ENCODE measurements around the gene RSRC1.

RSRC1 gene

GRCh38 chr3:158273656-158274055, 163.8 kb downstream of the RSRC1 start:
- no peak overlapping the region for H3K27ac ChIP-seq (ENCODE audit: low read depth, low read length)
- no peak overlapping the region for H3K9ac ChIP-seq (ENCODE audit: low read length)
- H2BK120ac ChIP-seq (ENCODE audit: insufficient read depth, low read length, poor library complexity): no peak overlapping the region
- WGBS (ENCODE audit: extremely low coverage, insufficient coverage, insufficient read length): no CpG with 5 or more reads among the region's 1 CpG
- no peak overlapping the region for H2BK5ac ChIP-seq (ENCODE audit: low read depth, low read length, poor library complexity)
- H3K9me3 ChIP-seq (ENCODE audit: insufficient read depth, low read depth, low read length): no peaks in the 10 kb centered on the region
- H3K79me1 ChIP-seq (ENCODE audit: low read length): no peaks in the 10 kb centered on the region
- no peaks in the 10 kb centered on the region for H3K27me3 ChIP-seq (ENCODE audit: insufficient read depth, low read length)
- H3K36me3 ChIP-seq (ENCODE audit: control insufficient read depth in 1 of 2, insufficient read depth in 2 of 2, low read length in 2 of 2): no peaks in the 10 kb centered on the region
- no peaks in the 10 kb centered on the region for H3K79me2 ChIP-seq (ENCODE audit: control insufficient read depth, insufficient read depth, low read length, poor library complexity)
- H3K4me2 ChIP-seq (ENCODE audit: low read length): no peak overlapping the region
- H2AFZ ChIP-seq (ENCODE audit: insufficient read depth, low read length, poor library complexity): no peak overlapping the region
- H2AK5ac ChIP-seq (ENCODE audit: low read length): no peak overlapping the region
- no peak overlapping the region for H4K91ac ChIP-seq (ENCODE audit: low read depth, low read length)
- peak; percentile 1 to 77 for DNase-seq
- H3K4ac ChIP-seq (ENCODE audit: low read depth, low read length): no peak overlapping the region
- no peak overlapping the region for H3K23ac ChIP-seq (ENCODE audit: low read length)
- no peak overlapping the region for H2BK12ac ChIP-seq (ENCODE audit: low read length)
- H3K18ac ChIP-seq (ENCODE audit: low read length): no peak overlapping the region
- H3K4me3 ChIP-seq (ENCODE audit: low read depth, low read length): no peak overlapping the region
- H3K4me1 ChIP-seq (ENCODE audit: control insufficient read depth in 1 of 2, insufficient read depth in 2 of 2, low read length in 2 of 2): no peaks in the 10 kb centered on the region
- H4K12ac ChIP-seq (ENCODE audit: low read depth, low read length): no peak overlapping the region
- H4K8ac ChIP-seq (ENCODE audit: low read depth, low read length): no peak overlapping the region
- H3K14ac ChIP-seq (ENCODE audit: low read length): no peak overlapping the region

GRCh38 chr3:158278187-158278586, 168.3 kb downstream of the RSRC1 start:
- H2BK120ac ChIP-seq (ENCODE audit: insufficient read depth, low read length, poor library complexity): no peak overlapping the region
- H4K91ac ChIP-seq (ENCODE audit: low read depth, low read length): no peak overlapping the region
- no peaks in the 10 kb centered on the region for H3K9me3 ChIP-seq (ENCODE audit: insufficient read depth, low read depth, low read length)
- no peak overlapping the region for H2BK12ac ChIP-seq (ENCODE audit: low read length)
- H3K18ac ChIP-seq (ENCODE audit: low read length): no peak overlapping the region
- H4K8ac ChIP-seq (ENCODE audit: low read depth, low read length): no peak overlapping the region
- H3K79me1 ChIP-seq (ENCODE audit: low read length): no peaks in the 10 kb centered on the region
- WGBS (ENCODE audit: extremely low coverage, insufficient coverage, insufficient read length): no CpG with 5 or more reads among the region's 3 CpGs
- no peak overlapping the region for H3K4ac ChIP-seq (ENCODE audit: low read depth, low read length)
- H3K4me1 ChIP-seq (ENCODE audit: control insufficient read depth in 1 of 2, insufficient read depth in 2 of 2, low read length in 2 of 2): no peaks in the 10 kb centered on the region
- H3K9ac ChIP-seq (ENCODE audit: low read length): no peak overlapping the region
- H4K12ac ChIP-seq (ENCODE audit: low read depth, low read length): no peak overlapping the region
- no peak overlapping the region for H3K23ac ChIP-seq (ENCODE audit: low read length)
- H3K27me3 ChIP-seq (ENCODE audit: insufficient read depth, low read length): no peaks in the 10 kb centered on the region
- no peak overlapping the region for H2AFZ ChIP-seq (ENCODE audit: insufficient read depth, low read length, poor library complexity)
- no peak overlapping the region for H2BK5ac ChIP-seq (ENCODE audit: low read depth, low read length, poor library complexity)
- H2AK5ac ChIP-seq (ENCODE audit: low read length): no peak overlapping the region
- H3K4me2 ChIP-seq (ENCODE audit: low read length): no peak overlapping the region
- H3K4me3 ChIP-seq (ENCODE audit: low read depth, low read length): no peak overlapping the region
- H3K79me2 ChIP-seq (ENCODE audit: control insufficient read depth, insufficient read depth, low read length, poor library complexity): no peaks in the 10 kb centered on the region
- H3K36me3 ChIP-seq (ENCODE audit: control insufficient read depth in 1 of 2, insufficient read depth in 2 of 2, low read length in 2 of 2): no peaks in the 10 kb centered on the region
- no peak overlapping the region for H3K27ac ChIP-seq (ENCODE audit: low read depth, low read length)
- no peak overlapping the region for H3K14ac ChIP-seq (ENCODE audit: low read length)
- DNase-seq: no peak

- DNase-seq: no peak
- H2BK12ac ChIP-seq (ENCODE audit: low read length): no peak overlapping the region
- H3K36me3 ChIP-seq (ENCODE audit: control insufficient read depth in 1 of 2, insufficient read depth in 2 of 2, low read length in 2 of 2): no peaks in the 10 kb centered on the region
- H4K91ac ChIP-seq (ENCODE audit: low read depth, low read length): no peak overlapping the region
- H4K8ac ChIP-seq (ENCODE audit: low read depth, low read length): no peak overlapping the region
- H3K14ac ChIP-seq (ENCODE audit: low read length): no peak overlapping the region
- H3K9me3 ChIP-seq (ENCODE audit: insufficient read depth, low read depth, low read length): no peaks in the 10 kb centered on the region
- no peak overlapping the region for H3K23ac ChIP-seq (ENCODE audit: low read length)
- no peak overlapping the region for H3K4ac ChIP-seq (ENCODE audit: low read depth, low read length)
- H3K27ac ChIP-seq (ENCODE audit: low read depth, low read length): no peak overlapping the region
- H3K27me3 ChIP-seq (ENCODE audit: insufficient read depth, low read length): no peaks in the 10 kb centered on the region
- H3K79me2 ChIP-seq (ENCODE audit: control insufficient read depth, insufficient read depth, low read length, poor library complexity): no peaks in the 10 kb centered on the region
- H4K12ac ChIP-seq (ENCODE audit: low read depth, low read length): no peak overlapping the region
- no peaks in the 10 kb centered on the region for H3K79me1 ChIP-seq (ENCODE audit: low read length)
- H2BK120ac ChIP-seq (ENCODE audit: insufficient read depth, low read length, poor library complexity): no peak overlapping the region
- H3K4me1 ChIP-seq (ENCODE audit: control insufficient read depth in 1 of 2, insufficient read depth in 2 of 2, low read length in 2 of 2): no peaks in the 10 kb centered on the region
- H3K4me2 ChIP-seq (ENCODE audit: low read length): no peak overlapping the region
- H2AFZ ChIP-seq (ENCODE audit: insufficient read depth, low read length, poor library complexity): no peak overlapping the region
- H3K18ac ChIP-seq (ENCODE audit: low read length): no peak overlapping the region
- no peak overlapping the region for H3K4me3 ChIP-seq (ENCODE audit: low read depth, low read length)
- no peak overlapping the region for H2AK5ac ChIP-seq (ENCODE audit: low read length)
- H2BK5ac ChIP-seq (ENCODE audit: low read depth, low read length, poor library complexity): no peak overlapping the region
- H3K9ac ChIP-seq (ENCODE audit: low read length): no peak overlapping the region
Observed at GRCh38 chr3:158279609-158280008, 169.7 kb downstream of the RSRC1 start.

GRCh38 chr3:158295771-158296170, 185.9 kb downstream of the RSRC1 start:
- H3K4me3 ChIP-seq (ENCODE audit: low read depth, low read length): no peak overlapping the region
- no peaks in the 10 kb centered on the region for H3K4me1 ChIP-seq (ENCODE audit: control insufficient read depth in 1 of 2, insufficient read depth in 2 of 2, low read length in 2 of 2)
- H3K9ac ChIP-seq (ENCODE audit: low read length): no peak overlapping the region
- H2BK5ac ChIP-seq (ENCODE audit: low read depth, low read length, poor library complexity): no peak overlapping the region
- no peak overlapping the region for H4K8ac ChIP-seq (ENCODE audit: low read depth, low read length)
- no peak overlapping the region for H3K18ac ChIP-seq (ENCODE audit: low read length)
- H3K14ac ChIP-seq (ENCODE audit: low read length): no peak overlapping the region
- WGBS (ENCODE audit: extremely low coverage, insufficient coverage, insufficient read length): no CpG with 5 or more reads among the region's 2 CpGs
- no peak overlapping the region for H4K12ac ChIP-seq (ENCODE audit: low read depth, low read length)
- no peak overlapping the region for H2AK5ac ChIP-seq (ENCODE audit: low read length)
- no peaks in the 10 kb centered on the region for H3K27me3 ChIP-seq (ENCODE audit: insufficient read depth, low read length)
- H3K9me3 ChIP-seq (ENCODE audit: insufficient read depth, low read depth, low read length): no peaks in the 10 kb centered on the region
- no peak for DNase-seq
- H3K36me3 ChIP-seq (ENCODE audit: control insufficient read depth in 1 of 2, insufficient read depth in 2 of 2, low read length in 2 of 2): no peaks in the 10 kb centered on the region
- no peak overlapping the region for H3K27ac ChIP-seq (ENCODE audit: low read depth, low read length)
- no peak overlapping the region for H2BK12ac ChIP-seq (ENCODE audit: low read length)
- H2AFZ ChIP-seq (ENCODE audit: insufficient read depth, low read length, poor library complexity): no peak overlapping the region
- no peak overlapping the region for H3K4ac ChIP-seq (ENCODE audit: low read depth, low read length)
- H2BK120ac ChIP-seq (ENCODE audit: insufficient read depth, low read length, poor library complexity): no peak overlapping the region
- no peak overlapping the region for H3K23ac ChIP-seq (ENCODE audit: low read length)
- no peaks in the 10 kb centered on the region for H3K79me1 ChIP-seq (ENCODE audit: low read length)
- no peak overlapping the region for H3K4me2 ChIP-seq (ENCODE audit: low read length)
- H3K79me2 ChIP-seq (ENCODE audit: control insufficient read depth, insufficient read depth, low read length, poor library complexity): no peaks in the 10 kb centered on the region
- H4K91ac ChIP-seq (ENCODE audit: low read depth, low read length): no peak overlapping the region

- no peak overlapping the region for H4K91ac ChIP-seq (ENCODE audit: low read depth, low read length)
- H3K36me3 ChIP-seq (ENCODE audit: control insufficient read depth in 1 of 2, insufficient read depth in 2 of 2, low read length in 2 of 2): no peaks in the 10 kb centered on the region
- H3K79me2 ChIP-seq (ENCODE audit: control insufficient read depth, insufficient read depth, low read length, poor library complexity): no peaks in the 10 kb centered on the region
- no peak overlapping the region for H3K23ac ChIP-seq (ENCODE audit: low read length)
- no peak overlapping the region for H2BK120ac ChIP-seq (ENCODE audit: insufficient read depth, low read length, poor library complexity)
- H2AK5ac ChIP-seq (ENCODE audit: low read length): no peak overlapping the region
- H3K4me2 ChIP-seq (ENCODE audit: low read length): no peak overlapping the region
- H4K12ac ChIP-seq (ENCODE audit: low read depth, low read length): no peak overlapping the region
- H3K27ac ChIP-seq (ENCODE audit: low read depth, low read length): no peak overlapping the region
- no peak overlapping the region for H2BK5ac ChIP-seq (ENCODE audit: low read depth, low read length, poor library complexity)
- no peak overlapping the region for H3K14ac ChIP-seq (ENCODE audit: low read length)
- no peak overlapping the region for H3K18ac ChIP-seq (ENCODE audit: low read length)
- H3K27me3 ChIP-seq (ENCODE audit: insufficient read depth, low read length): no peaks in the 10 kb centered on the region
- H3K79me1 ChIP-seq (ENCODE audit: low read length): no peaks in the 10 kb centered on the region
- H3K4ac ChIP-seq (ENCODE audit: low read depth, low read length): no peak overlapping the region
- H3K9me3 ChIP-seq (ENCODE audit: insufficient read depth, low read depth, low read length): no peaks in the 10 kb centered on the region
- no peak overlapping the region for H4K8ac ChIP-seq (ENCODE audit: low read depth, low read length)
- no peak overlapping the region for H3K9ac ChIP-seq (ENCODE audit: low read length)
- H3K4me3 ChIP-seq (ENCODE audit: low read depth, low read length): no peak overlapping the region
- no peak overlapping the region for H2AFZ ChIP-seq (ENCODE audit: insufficient read depth, low read length, poor library complexity)
- DNase-seq: no peak
- H2BK12ac ChIP-seq (ENCODE audit: low read length): no peak overlapping the region
- H3K4me1 ChIP-seq (ENCODE audit: control insufficient read depth in 1 of 2, insufficient read depth in 2 of 2, low read length in 2 of 2): no peaks in the 10 kb centered on the region
Observed at GRCh38 chr3:158297940-158298339, 188.1 kb downstream of the RSRC1 start.

Data from trophoblast cell (in vitro differentiated cells and primary cell).